ENCODE measurements around the gene FEZ2.

DNA sequence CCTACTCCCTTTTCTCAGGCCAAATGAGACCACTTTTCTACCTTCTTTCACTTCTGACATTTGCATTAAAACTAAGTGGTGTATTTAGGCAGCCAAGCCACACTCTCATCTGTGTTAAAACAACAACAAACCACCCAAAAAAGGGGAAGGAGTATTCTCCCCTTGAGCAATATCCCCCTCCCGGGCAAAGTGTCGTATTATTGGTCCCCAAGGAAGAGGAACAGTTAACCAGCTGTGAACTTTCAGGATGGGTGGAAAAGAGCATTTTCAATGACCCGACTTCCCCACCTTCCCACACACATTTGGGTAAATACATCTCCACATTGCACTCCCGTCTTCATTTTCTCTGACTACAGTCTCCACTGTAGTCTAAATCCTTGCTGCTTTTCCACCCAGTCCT lies 44.3 kb downstream of the FEZ2 start:
- no peak for TF ChIP-seq CTCF (conservative IDR thresholded peaks at IDR 0.05; ENCODE audit: low read depth, low read length)
- TF ChIP-seq EZH2phosphoT487 (IDR thresholded peaks at IDR 0.05; ENCODE audit: borderline replicate concordance, low read length): no peak
